Panc1 (cell line): ENCODE measurements around the gene PRR23B.

Source experiments
- POLR2AphosphoS5 ChIP-seq: IDR thresholded peaks from 2 replicates; pipeline ENCODE4 v1.6.1; 2012; ENCODE audit warnings: mild to moderate bottlenecking, low read depth, low read length, moderate library complexity
- SIN3A ChIP-seq: IDR thresholded peaks from 2 replicates; pipeline ENCODE4 v1.6.1; 2012; ENCODE audit warnings: low read depth, mild to moderate bottlenecking, low read length, moderate library complexity, borderline replicate concordance; ENCODE audit not compliant: insufficient read depth
- TCF7L2 ChIP-seq: IDR thresholded peaks from 2 replicates; pipeline ENCODE4 v1.6.1; 2011; ENCODE audit warnings: mild to moderate bottlenecking, low read depth, low read length, inconsistent platforms
- TF ChIP-seq, protein P1 (sequence below): fragments of 450-650 bp; IDR thresholded peaks from 2 replicates; pipeline ENCODE4 v1.5.1; 2017; ENCODE audit warnings: mild to moderate bottlenecking
- TF ChIP-seq, protein P2 (sequence below), 2 experiments: IDR thresholded peaks; 2 replicates each; pipeline ENCODE4 v1.6.1; 2011 to 2012; ENCODE audit warnings: low read depth in 2 of 2, control low read depth in 1 of 2, low read length in 1 of 2, mild to moderate bottlenecking in 1 of 2, moderate library complexity in 1 of 2; ENCODE audit not compliant: insufficient read depth in 1 of 2

DNA sequence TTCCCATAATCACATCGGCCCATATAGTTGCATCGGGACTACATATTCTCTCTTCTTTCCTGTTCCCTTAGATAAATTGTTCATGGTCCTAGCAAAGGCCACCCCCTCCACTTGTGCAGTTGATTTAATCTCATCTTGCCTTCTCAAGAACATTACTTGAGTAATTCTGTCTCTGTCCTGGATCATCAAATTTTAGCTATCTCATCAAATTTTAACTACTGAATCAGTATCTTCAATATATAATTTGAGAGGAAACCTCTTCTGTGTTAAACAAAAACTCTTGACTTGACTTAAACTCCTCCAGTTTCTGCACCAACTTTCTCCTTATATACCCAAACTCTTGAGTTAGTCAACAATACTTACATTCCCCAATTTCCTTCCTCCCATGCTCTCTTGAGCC, 4.2 kb upstream of the PRR23B start:
- TF ChIP-seq TCF7L2 (no peak), SIN3A (no peak), POLR2AphosphoS5 (no peak)
- TF ChIP-seq, protein P1, sequence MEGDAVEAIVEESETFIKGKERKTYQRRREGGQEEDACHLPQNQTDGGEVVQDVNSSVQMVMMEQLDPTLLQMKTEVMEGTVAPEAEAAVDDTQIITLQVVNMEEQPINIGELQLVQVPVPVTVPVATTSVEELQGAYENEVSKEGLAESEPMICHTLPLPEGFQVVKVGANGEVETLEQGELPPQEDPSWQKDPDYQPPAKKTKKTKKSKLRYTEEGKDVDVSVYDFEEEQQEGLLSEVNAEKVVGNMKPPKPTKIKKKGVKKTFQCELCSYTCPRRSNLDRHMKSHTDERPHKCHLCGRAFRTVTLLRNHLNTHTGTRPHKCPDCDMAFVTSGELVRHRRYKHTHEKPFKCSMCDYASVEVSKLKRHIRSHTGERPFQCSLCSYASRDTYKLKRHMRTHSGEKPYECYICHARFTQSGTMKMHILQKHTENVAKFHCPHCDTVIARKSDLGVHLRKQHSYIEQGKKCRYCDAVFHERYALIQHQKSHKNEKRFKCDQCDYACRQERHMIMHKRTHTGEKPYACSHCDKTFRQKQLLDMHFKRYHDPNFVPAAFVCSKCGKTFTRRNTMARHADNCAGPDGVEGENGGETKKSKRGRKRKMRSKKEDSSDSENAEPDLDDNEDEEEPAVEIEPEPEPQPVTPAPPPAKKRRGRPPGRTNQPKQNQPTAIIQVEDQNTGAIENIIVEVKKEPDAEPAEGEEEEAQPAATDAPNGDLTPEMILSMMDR = no peak
- TF ChIP-seq, protein P2, sequence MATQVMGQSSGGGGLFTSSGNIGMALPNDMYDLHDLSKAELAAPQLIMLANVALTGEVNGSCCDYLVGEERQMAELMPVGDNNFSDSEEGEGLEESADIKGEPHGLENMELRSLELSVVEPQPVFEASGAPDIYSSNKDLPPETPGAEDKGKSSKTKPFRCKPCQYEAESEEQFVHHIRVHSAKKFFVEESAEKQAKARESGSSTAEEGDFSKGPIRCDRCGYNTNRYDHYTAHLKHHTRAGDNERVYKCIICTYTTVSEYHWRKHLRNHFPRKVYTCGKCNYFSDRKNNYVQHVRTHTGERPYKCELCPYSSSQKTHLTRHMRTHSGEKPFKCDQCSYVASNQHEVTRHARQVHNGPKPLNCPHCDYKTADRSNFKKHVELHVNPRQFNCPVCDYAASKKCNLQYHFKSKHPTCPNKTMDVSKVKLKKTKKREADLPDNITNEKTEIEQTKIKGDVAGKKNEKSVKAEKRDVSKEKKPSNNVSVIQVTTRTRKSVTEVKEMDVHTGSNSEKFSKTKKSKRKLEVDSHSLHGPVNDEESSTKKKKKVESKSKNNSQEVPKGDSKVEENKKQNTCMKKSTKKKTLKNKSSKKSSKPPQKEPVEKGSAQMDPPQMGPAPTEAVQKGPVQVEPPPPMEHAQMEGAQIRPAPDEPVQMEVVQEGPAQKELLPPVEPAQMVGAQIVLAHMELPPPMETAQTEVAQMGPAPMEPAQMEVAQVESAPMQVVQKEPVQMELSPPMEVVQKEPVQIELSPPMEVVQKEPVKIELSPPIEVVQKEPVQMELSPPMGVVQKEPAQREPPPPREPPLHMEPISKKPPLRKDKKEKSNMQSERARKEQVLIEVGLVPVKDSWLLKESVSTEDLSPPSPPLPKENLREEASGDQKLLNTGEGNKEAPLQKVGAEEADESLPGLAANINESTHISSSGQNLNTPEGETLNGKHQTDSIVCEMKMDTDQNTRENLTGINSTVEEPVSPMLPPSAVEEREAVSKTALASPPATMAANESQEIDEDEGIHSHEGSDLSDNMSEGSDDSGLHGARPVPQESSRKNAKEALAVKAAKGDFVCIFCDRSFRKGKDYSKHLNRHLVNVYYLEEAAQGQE (IDR thresholded peaks at IDR 0.05; ENCODE audit: insufficient read depth in 1 of 2, low read depth in 2 of 2, low read length in 1 of 2) = no peak
